ENCODE results near the gene C9orf152.

GRCh38 chr9:110192531-110193261, 15.3 kb downstream of the C9orf152 start:
- no peak for TF ChIP-seq CTCF (conservative IDR thresholded peaks at IDR 0.05 in 1 of 2, IDR thresholded peaks at IDR 0.05 in 1 of 2; ENCODE audit: low read depth in 1 of 2, low read length in 2 of 2)
- no peak for TF ChIP-seq EZH2 (IDR thresholded peaks at IDR 0.05; ENCODE audit: low read length, missing control alignments)
